GM21717 (cell line): ENCODE results near the gene KMT2A.

Experiments used
- ATAC-seq: cut with Tn5 transposase; IDR thresholded peaks from one replicate; pipeline ENCODE4 v1.9.1; 2021; ENCODE audit warnings: mild to moderate bottlenecking, moderate library complexity; ENCODE audit not compliant: unreplicated experiment

KMT2A gene

GRCh38 chr11:118531597-118532084 is 95.3 kb downstream of the KMT2A start:
- no peak for ATAC-seq

DNA sequence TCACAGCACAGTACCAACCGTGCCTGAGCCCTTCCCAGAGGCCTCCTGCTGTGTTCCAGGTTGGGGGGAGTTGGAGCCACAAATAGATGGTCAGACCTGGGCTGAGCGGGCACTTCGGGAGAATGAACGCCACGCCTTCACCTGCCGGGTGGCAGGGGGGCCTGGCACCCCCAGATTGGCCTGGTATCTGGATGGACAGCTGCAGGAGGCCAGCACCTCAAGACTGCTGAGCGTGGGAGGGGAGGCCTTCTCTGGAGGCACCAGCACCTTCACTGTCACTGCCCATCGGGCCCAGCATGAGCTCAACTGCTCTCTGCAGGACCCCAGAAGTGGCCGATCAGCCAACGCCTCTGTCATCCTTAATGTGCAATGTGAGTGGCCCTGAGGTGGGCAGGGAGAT is 95.8 kb downstream of the KMT2A start:
- no peak for ATAC-seq

GRCh38 chr11:118532852-118533768 is 96.8 kb downstream of the KMT2A start:
- ATAC-seq: no peak

DNA sequence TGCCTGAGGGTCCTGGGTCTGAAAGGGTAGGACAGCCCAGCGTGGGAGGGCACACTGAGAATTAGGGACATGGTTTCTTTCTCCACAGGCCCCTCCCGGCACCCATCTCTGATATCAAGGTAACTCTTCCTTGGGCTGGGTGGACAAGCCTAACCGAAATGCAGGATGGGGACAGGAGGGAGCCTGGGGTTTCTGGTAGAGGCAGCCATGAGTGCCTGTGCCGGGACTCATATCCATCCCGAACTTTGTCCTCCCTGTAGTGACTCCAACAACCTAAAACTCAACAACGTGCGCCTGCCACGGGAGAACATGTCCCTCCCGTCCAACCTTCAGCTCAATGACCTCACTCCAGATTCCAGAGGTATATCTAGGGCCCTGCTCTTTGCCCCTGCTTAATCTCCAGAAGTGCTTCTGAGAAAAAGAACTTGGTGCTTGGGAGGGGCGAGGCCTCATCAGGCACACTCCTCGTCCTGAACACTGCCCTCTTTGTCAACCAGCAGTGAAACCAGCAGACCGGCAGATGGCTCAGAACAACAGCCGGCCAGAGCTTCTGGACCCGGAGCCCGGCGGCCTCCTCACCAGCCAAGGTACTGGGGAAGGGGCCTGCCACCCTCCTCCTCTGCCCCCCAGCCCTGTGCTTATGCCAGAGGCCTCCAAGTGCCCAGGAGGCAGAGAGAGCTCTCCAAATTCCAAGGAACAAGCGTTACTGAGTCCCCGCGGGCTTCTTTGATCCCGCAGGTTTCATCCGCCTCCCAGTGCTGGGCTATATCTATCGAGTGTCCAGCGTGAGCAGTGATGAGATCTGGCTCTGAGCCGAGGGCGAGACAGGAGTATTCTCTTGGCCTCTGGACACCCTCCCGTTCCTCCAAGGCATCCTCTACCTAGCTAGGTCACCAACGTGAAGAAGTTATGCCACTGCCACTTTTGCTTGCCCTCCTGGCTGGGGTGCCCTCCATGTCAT is 97.8 kb downstream of the KMT2A start:
- ATAC-seq: no peak

- no peak for ATAC-seq
Observed at GRCh38 chr11:118535261-118535660, 99.0 kb downstream of the KMT2A start.

- no peak for ATAC-seq
Observed at GRCh38 chr11:118536726-118537125, 100.4 kb downstream of the KMT2A start.

- ATAC-seq: no peak
Observed at GRCh38 chr11:118537409-118537980, 101.2 kb downstream of the KMT2A start.

DNA sequence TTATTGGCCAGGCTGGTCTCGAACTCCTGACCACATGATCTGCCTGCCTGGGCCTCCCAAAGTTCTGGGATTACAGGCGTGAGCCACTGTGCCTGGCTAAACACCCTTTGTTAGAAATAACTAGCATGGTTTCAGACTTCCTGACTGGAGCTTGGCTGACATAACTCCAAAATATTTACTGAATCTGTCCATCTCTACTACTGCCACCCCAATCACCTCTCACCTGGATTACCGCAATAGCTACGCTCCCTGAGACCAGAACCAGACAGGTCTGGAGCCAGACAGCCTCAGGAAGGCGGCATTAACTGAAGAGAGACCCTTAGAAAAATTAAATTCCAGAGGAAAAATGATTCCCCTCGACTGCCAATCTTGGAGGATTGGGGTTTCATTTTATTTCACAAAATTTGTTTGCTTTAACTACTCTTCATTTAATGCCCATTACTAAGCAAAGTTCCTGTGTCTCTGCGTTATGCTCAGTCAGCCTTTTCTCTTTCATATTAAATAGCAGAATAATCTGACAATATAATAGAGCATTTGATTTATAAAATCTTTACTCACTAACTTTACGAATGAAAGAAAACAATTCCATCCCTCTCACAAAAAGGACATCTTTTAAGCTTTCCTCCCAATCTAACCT is 107.8 kb downstream of the KMT2A start:
- no peak for ATAC-seq

- no peak for ATAC-seq
Observed at GRCh38 chr11:118544647-118545010, 108.3 kb downstream of the KMT2A start.

GRCh38 chr11:118545533-118545932 is 109.2 kb downstream of the KMT2A start:
- no peak for ATAC-seq

GRCh38 chr11:118547132-118547531 is 110.8 kb downstream of the KMT2A start:
- no peak for ATAC-seq

DNA sequence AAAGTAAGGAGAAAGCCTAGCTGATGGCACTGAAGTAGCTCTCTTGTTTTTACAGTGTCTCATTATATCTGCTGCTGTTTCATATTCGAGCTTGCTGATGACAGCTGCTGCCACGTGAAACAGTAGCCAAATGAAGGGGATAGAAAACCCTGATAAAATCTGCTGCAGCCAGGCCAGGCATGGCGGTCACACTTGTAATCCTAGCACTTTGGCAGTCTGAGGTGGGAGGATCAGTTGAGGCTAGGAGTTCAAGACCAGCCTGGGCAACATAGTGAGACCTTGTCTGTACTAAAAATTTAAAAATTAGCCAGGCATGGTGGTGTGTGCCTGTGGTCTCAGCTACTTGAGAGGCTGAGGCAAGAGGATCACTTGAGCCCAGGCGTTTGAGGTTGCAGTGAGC is 116.0 kb downstream of the KMT2A start:
- no peak for ATAC-seq

DNA sequence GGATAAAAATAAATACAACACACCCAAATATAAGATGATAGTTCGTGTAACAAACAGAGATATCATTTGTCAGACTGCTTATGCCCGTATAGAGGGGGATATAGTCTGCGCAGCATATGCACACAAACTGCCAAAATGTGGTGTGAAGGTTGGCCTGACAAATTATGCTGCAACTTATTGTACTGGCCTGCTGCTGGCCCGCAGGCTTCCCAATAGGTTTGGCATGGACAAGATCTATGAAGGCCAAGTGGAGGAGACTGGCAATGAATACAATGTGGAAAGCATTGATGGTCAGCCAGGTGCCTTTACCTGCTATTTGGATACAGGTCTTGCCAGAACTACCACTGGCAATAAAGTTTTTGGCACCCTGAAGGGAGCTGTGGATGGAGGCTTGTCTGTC is 124.5 kb downstream of the KMT2A start:
- no peak for ATAC-seq

DNA sequence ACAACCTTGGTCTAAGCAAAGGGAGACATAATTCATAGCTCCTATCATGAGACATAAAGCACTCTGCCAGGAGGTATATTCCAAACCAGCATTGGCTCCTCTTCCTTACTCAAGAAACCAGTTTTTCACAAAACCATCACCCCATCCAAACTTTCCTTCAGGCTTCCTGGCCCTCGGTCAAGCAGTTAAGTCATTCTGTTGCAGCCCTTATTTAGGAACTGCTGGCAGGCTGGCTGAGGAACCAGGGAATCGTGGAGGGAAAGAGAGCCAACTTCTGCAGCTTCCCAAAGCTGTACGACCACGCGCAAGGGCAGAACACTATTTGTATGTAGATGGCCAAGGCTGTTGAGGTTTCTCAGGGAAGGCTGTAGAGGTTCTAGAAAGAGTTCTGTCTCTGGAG is 128.8 kb downstream of the KMT2A start:
- no peak for ATAC-seq

GRCh38 chr11:118569670-118570069 is 133.4 kb downstream of the KMT2A start:
- no peak for ATAC-seq

DNA sequence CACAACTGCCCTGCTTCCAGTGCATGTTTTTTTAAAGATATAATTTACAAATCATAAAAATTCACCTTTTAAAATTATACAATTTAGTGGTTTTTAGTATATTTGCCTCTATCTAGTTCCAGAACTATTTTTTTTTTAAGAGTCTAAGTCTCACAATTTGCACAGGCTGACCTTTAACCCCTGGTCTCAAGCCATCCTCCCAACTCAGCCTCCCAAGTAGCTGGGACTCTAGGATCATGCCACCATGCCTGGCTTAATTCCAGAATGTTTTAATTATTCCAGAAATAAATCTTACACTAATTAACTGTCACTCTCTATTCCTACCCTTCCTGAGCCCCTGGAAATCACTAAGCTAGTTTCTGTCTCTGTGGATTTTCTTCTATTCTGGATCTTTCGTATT is 134.5 kb downstream of the KMT2A start:
- ATAC-seq: no peak

DNA sequence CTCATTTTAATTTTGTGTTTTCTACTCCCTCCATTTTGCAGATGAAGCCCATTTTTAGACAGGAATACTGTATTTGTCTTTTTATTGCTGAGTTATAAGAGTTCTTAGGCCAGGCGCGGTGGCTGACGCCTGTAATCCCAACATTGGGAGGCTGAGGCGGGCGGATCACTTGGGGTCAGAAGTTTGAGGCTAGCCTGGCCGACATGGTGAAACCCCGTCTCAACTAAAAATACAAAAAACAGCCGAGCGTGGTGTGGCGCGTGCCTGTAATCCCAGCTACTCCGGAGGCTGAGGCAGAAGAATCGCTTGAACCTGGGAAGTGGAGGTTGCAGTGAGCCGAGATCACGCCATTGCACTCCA is 135.4 kb downstream of the KMT2A start:
- ATAC-seq: peak; percentile 5

GRCh38 chr11:118572061-118572980 is 136.0 kb downstream of the KMT2A start, which contains the start of gene ARCN1:
Gene ARCN1 (plus strand): TSS chr11:118572409. CDS start chr11:118572548, 139 bp downstream.
- peak; percentile 58 for ATAC-seq

- ATAC-seq: peak; percentile 22
Observed at GRCh38 chr11:118572981-118573550, 136.8 kb downstream of the KMT2A start.
